HEK293T (cell line): ENCODE data around the gene ANKRD63.

ENCODE experiments used
- CTCF ChIA-PET: fragments of 350-600 bp; formaldehyde crosslinking; extraction: SDS; loops from one replicate; lab custom pipeline; 2021; ENCODE audit warnings: antibody characterized with exemption, inconsistent platforms; lab: Yijun Ruan, JAX
- POLR2A ChIA-PET: fragments of 350-600 bp; formaldehyde crosslinking; extraction: SDS; loops from one replicate; lab custom pipeline; 2020; ENCODE audit warnings: antibody characterized with exemption, inconsistent platforms; lab: Yijun Ruan, JAX
- DNase-seq: peaks from one replicate; pipeline ENCODE4 v3.0.0; 2012; ENCODE audit warnings: mixed read lengths; ENCODE audit errors: extremely low spot score
- ARNT ChIP-seq: fragments of 450-650 bp; IDR thresholded peaks from 2 replicates; pipeline ENCODE4 v1.6.1; 2017; ENCODE audit warnings: mild to moderate bottlenecking
- BHLHE40 ChIP-seq: fragments of 450-650 bp; IDR thresholded peaks from 2 replicates; pipeline ENCODE4 v1.6.1; 2016; ENCODE audit warnings: mild to moderate bottlenecking, moderate library complexity, borderline replicate concordance
- CTBP1 ChIP-seq: fragments of 450-650 bp; IDR thresholded peaks from 2 replicates; pipeline ENCODE4 v1.6.1; 2016; ENCODE audit warnings: borderline replicate concordance
- ELF4 ChIP-seq: fragments of 450-650 bp; IDR thresholded peaks from 2 replicates; pipeline ENCODE4 v1.6.1; 2017; ENCODE audit warnings: antibody characterized with exemption
- FOXA1 ChIP-seq: fragments of 450-650 bp; IDR thresholded peaks from 2 replicates; pipeline ENCODE4 v1.6.1; 2016; ENCODE audit warnings: mild to moderate bottlenecking
- FOXK2 ChIP-seq: fragments of 450-650 bp; IDR thresholded peaks from 2 replicates; pipeline ENCODE4 v1.6.1; 2016; ENCODE audit warnings: mild to moderate bottlenecking
- FOXM1 ChIP-seq: fragments of 450-650 bp; IDR thresholded peaks from 2 replicates; pipeline ENCODE4 v1.6.1; 2017; ENCODE audit warnings: mild to moderate bottlenecking, borderline replicate concordance
- HDGF ChIP-seq: fragments of 450-650 bp; IDR thresholded peaks from 2 replicates; pipeline ENCODE4 v1.6.1; 2017; ENCODE audit warnings: antibody characterized with exemption, borderline replicate concordance
- L3MBTL2 ChIP-seq: fragments of 450-650 bp; conservative IDR thresholded peaks from 2 replicates; pipeline ENCODE4 v1.6.1; 2016; ENCODE audit warnings: mild to moderate bottlenecking
- LEF1 ChIP-seq: fragments of 450-650 bp; IDR thresholded peaks from 2 replicates; pipeline ENCODE4 v1.6.1; 2017; ENCODE audit warnings: mild to moderate bottlenecking, borderline replicate concordance
- NFRKB ChIP-seq: fragments of 450-650 bp; IDR thresholded peaks from 2 replicates; pipeline ENCODE4 v1.6.1; 2016; ENCODE audit warnings: mild to moderate bottlenecking, moderate library complexity
- PKNOX1 ChIP-seq: fragments of 450-650 bp; IDR thresholded peaks from 2 replicates; pipeline ENCODE4 v1.6.1; 2016
- SP1 ChIP-seq: fragments of 450-650 bp; IDR thresholded peaks from 2 replicates; pipeline ENCODE4 v1.6.1; 2017
- SUZ12 ChIP-seq: fragments of 450-650 bp; IDR thresholded peaks from 2 replicates; pipeline ENCODE4 v1.6.1; 2016; ENCODE audit warnings: mild to moderate bottlenecking
- TARDBP ChIP-seq: fragments of 450-650 bp; IDR thresholded peaks from 2 replicates; pipeline ENCODE4 v1.6.1; 2016
- ZNF384 ChIP-seq: fragments of 450-650 bp; IDR thresholded peaks from 2 replicates; pipeline ENCODE4 v1.6.1; 2016

ANKRD63 gene

GRCh38 chr15:40317580-40317979, 34.7 kb upstream of the ANKRD63 start:
- TF ChIP-seq TARDBP (no peak), ELF4 (no peak), ARNT (no peak), L3MBTL2 (no peak), NFRKB (no peak), BHLHE40 (no peak), HDGF (no peak), SP1 (no peak), LEF1 (no peak), PKNOX1 (no peak), SUZ12 (no peak), FOXA1 (no peak), ZNF384 (no peak), CTBP1 (no peak), FOXM1 (no peak), FOXK2 (no peak)
- POLR2A ChIA-PET: no interaction called here
- CTCF ChIA-PET: interaction anchor here (1.0 kb wide), 1 partner anchor 51 kb away, joined by 3 read pairs; no protein-coding TSS in a partner anchor
- no peak for DNase-seq

- no peak for DNase-seq
- ChIA-PET POLR2A (interaction anchor here (0.9 kb wide), 1 partner anchor 9 kb away, joined by 3 read pairs; the partner anchor contains the start of gene PLCB2), CTCF (interaction anchor here (0.7 to 1.0 kb wide), 2 partner anchors 35 to 52 kb away, joined by 3 read pairs; no protein-coding TSS in a partner anchor)
- TF ChIP-seq CTBP1: no peak
- TF ChIP-seq HDGF: no peak
- TF ChIP-seq FOXA1: no peak
- TF ChIP-seq BHLHE40: no peak
Measured at GRCh38 chr15:40316931-40317330, 34.1 kb upstream of the ANKRD63 start.

GRCh38 chr15:40314723-40315276, 31.9 kb upstream of the ANKRD63 start:
- no peak for DNase-seq
- CTCF ChIA-PET: interaction anchor here (0.6 to 1.2 kb wide), 2 partner anchors 35 to 190 kb away, joined by 3 to 4 read pairs; no protein-coding TSS in a partner anchor
- TF ChIP-seq HDGF (no peak), FOXK2 (no peak), CTBP1 (no peak), NFRKB (no peak), ZNF384 (no peak), ARNT (no peak), BHLHE40 (no peak), ELF4 (no peak), TARDBP (no peak), FOXM1 (no peak), LEF1 (no peak), SUZ12 (no peak), SP1 (no peak), L3MBTL2 (no peak), PKNOX1 (no peak), FOXA1 (no peak)
- POLR2A ChIA-PET: no interaction called here

- POLR2A ChIA-PET: no interaction called here
- CTCF ChIA-PET: interaction anchor here (0.7 to 0.8 kb wide), 2 partner anchors 30 to 35 kb away, joined by 3 read pairs; partner anchors contain the start of gene ANKRD63
Measured at GRCh38 chr15:40313531-40314398, 30.9 kb upstream of the ANKRD63 start.

More at GRCh38 chr15:40313531-40314398, 30.9 kb upstream of the ANKRD63 start:
- TF ChIP-seq FOXM1: no peak
- no peak for TF ChIP-seq ELF4
- TF ChIP-seq FOXA1: no peak
- TF ChIP-seq PKNOX1: peak; percentile 21; the same call in 1 of the 2 replicates
- no peak for TF ChIP-seq FOXK2
- no peak for TF ChIP-seq L3MBTL2
- no peak for TF ChIP-seq NFRKB
- TF ChIP-seq CTBP1: no peak
- DNase-seq: no peak
